ENCODE measurements around the gene FOXN3. TPM values are rescaled to one million over a fixed set of nuclear protein-coding genes. Genes with fewer than 3 reads are reported as not detected.

Gene FOXN3
- total RNA-seq, 4 donors from 2014 or later, result 27.4 to 91.4 (median 39.2) TPM

DNA sequence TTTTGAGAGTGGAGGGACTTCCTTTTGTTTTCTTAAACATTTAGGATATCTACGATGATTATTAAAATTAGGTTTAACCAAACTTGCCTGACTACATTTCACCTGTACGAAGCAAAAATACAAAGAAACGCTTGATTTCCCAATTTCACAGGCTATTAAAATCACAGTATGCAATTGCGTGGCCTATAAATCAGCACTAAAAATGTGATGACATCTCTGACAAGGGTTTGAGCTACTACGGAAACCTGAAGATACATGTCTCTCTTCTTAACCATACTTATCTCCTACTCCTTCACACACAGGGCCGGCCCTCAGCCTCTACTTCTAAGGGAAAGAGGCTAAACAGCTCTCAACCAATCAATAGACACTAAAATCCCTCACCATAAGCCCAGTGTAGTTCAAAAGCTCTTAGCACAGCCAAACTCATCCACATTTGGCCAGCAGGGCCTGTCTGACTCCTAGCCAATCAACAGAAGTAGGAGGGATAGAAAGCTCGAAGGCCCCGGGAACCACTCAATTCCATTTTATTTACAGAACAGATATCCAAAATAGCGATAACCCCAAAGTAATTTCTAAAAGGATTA lies 137.3 kb downstream of the FOXN3 start:
- Histone ChIP-seq H3K36me3 (peaks cover 0 to 62% (median 0%) of the 10 kb centered on the region in 3 donors), H3K4me3 (no peak overlapping the region), H3K27me3 (no peaks in the 10 kb centered on the region), H3K9me3 (no peaks in the 10 kb centered on the region), H3K27ac (peak overlapping the region in 2 of 4 donors; percentile 61 to 64), H3K4me1 (peaks cover 0 to 28% (median 5%) of the 10 kb centered on the region in 3 donors)
- intact Hi-C loops (cut with DNase I), result no loop called here
- DNase-seq, result no peak
- WGBS, 2 donors, result 63 to 71% methylated on average over 9 of the region's 9 CpGs
- TF ChIP-seq, protein P1, sequence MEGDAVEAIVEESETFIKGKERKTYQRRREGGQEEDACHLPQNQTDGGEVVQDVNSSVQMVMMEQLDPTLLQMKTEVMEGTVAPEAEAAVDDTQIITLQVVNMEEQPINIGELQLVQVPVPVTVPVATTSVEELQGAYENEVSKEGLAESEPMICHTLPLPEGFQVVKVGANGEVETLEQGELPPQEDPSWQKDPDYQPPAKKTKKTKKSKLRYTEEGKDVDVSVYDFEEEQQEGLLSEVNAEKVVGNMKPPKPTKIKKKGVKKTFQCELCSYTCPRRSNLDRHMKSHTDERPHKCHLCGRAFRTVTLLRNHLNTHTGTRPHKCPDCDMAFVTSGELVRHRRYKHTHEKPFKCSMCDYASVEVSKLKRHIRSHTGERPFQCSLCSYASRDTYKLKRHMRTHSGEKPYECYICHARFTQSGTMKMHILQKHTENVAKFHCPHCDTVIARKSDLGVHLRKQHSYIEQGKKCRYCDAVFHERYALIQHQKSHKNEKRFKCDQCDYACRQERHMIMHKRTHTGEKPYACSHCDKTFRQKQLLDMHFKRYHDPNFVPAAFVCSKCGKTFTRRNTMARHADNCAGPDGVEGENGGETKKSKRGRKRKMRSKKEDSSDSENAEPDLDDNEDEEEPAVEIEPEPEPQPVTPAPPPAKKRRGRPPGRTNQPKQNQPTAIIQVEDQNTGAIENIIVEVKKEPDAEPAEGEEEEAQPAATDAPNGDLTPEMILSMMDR (IDR thresholded peaks at IDR 0.05), result no peak
- no peak for TF ChIP-seq POLR2A (IDR thresholded peaks at IDR 0.05)

DNA sequence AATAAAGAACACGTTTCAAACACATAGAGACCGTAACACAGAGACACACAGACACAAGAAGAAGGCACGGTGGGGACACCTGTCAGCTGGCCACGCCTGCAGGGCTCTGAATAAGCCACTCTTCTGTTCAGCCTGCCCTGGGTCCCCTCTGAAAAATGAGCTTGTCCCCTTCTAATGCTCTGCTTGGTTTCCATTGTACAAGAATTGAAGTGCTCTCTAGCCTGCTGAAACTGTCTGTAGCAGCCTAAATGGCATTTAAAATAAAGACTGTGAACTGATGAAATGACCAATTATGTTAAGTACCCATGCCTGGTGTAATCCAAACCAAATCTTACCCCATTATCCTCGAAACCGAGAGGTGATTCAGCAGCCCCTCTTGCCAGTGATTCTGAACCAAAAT lies 139.8 kb downstream of the FOXN3 start:
- WGBS, 2 donors, result 71 to 86% methylated on average over 6 of the region's 6 CpGs
- H3K36me3 ChIP-seq, result peaks cover 0 to 55% (median 0%) of the 10 kb centered on the region in 3 donors
- no peak overlapping the region for H3K27ac ChIP-seq
- TF ChIP-seq POLR2A (IDR thresholded peaks at IDR 0.05), result no peak
- TF ChIP-seq, protein P1 (IDR thresholded peaks at IDR 0.05), result no peak
- H3K4me1 ChIP-seq, result peaks cover 0 to 34% (median 5%) of the 10 kb centered on the region in 3 donors
- no peaks in the 10 kb centered on the region for H3K9me3 ChIP-seq
- no peaks in the 10 kb centered on the region for H3K27me3 ChIP-seq
- DNase-seq, result no peak
- no peak overlapping the region for H3K4me3 ChIP-seq
- intact Hi-C loops (cut with DNase I), result no loop called here

DNA sequence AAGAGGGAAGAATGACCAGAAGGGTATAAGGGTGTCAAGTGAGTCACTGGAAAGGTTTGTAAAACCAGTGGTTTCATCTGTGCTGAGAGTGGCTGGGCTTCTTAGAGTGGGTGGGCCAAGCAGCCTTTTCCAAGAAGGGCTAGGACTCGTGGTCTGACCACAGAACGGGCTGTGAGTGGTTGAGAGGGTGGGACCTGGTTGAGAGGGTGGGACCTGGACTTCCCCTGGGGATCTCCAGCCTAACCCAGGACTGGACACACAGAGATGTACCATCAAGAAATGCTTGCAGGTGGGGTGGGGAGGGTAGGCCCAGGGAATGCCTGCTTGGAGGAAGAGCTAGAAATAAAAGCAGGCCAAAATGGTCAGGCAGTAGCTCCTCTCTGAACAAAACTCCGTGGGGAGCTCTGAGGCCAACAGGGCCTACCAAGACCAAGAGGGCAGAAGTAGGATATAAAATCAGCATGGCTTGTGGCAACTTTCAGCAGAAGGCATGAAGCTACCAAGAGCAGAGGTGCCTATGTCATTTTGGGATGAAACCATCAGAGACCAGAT lies 140.5 kb downstream of the FOXN3 start:
- peaks cover 0 to 50% (median 0%) of the 10 kb centered on the region in 3 donors for H3K36me3 ChIP-seq
- no peak for DNase-seq
- peaks cover 0 to 38% (median 5%) of the 10 kb centered on the region in 3 donors for H3K4me1 ChIP-seq
- H3K9me3 ChIP-seq, result no peaks in the 10 kb centered on the region
- no peaks in the 10 kb centered on the region for H3K27me3 ChIP-seq
- intact Hi-C loops (cut with DNase I), result no loop called here
- no peak overlapping the region for H3K27ac ChIP-seq
- H3K4me3 ChIP-seq, result no peak overlapping the region
- WGBS, 2 donors, result 57 to 80% methylated on average over 3 of the region's 3 CpGs
- TF ChIP-seq POLR2A (IDR thresholded peaks at IDR 0.05), result no peak
- TF ChIP-seq, protein P1 (IDR thresholded peaks at IDR 0.05), result no peak

DNA sequence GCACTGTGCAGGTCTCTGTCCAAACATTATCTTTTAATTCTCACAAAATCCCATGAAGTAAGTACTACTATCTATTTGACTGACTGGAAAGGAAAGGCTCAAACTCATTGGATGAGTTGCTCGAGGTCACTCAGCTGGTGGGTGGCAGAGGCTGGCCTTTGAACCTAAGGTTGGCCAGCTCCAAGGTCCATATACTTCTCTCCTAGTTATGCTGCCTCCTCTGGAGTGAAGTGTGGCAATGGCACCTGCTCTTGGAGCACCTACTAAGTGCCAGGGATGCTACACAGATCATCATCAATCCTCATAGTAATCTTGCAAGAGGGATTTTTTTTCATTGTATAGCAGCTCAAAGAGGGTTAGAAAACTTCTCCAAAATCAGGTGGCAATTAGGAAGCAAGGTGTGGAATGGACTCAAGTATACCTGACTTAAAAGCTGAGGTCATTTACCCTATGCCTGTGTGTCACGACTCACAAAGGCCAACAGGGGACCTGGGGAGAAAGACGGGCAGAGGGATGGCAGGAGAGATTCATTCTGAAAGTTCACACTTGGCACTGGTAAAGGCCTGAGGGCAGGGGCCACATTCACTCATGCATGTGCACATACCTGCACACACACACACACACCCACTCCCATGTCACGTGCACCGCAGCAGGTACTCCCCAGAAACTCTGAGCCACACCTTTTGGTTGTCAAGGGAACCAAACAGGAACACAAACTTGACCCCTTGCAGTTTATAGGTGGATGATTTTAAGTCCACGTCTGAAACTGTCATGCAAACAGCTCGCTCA lies 146.4 kb downstream of the FOXN3 start:
- intact Hi-C loops (cut with DNase I), result no loop called here
- TF ChIP-seq POLR2A (IDR thresholded peaks at IDR 0.05), result no peak
- TF ChIP-seq, protein P1 (IDR thresholded peaks at IDR 0.05), result no peak
- 39 to 50% methylated on average over 7 of the region's 7 CpGs for WGBS, 2 donors
- Histone ChIP-seq H3K27me3 (no peaks in the 10 kb centered on the region), H3K36me3 (peaks cover 0 to 29% (median 0%) of the 10 kb centered on the region in 3 donors), H3K9me3 (no peaks in the 10 kb centered on the region), H3K4me3 (no peak overlapping the region), H3K4me1 (peaks cover 4 to 50% (median 7%) of the 10 kb centered on the region in 3 donors), H3K27ac (peak overlapping the region in 2 of 4 donors; percentile 11 to 44)
- no peak for DNase-seq

DNA sequence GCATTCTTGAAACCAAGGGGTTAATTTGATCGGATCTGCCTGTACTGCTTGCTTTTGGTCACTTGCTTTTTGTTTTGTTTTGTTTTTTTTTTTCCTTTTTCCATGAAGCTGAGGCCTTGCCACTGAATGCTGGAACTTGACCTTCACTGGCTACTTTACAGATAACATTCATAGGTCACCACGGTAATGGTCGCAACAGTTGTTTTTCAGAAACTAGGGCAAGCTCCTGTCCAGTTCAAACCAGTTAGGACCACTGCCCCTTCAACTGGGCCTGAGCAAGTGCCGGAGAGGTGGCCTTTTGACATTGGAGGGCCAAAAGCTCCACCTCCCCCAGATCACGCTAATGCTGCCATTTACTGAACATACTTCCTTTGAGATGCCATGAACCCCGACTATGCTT lies 147.6 kb downstream of the FOXN3 start:
- H3K9me3 ChIP-seq, result no peaks in the 10 kb centered on the region
- H3K4me3 ChIP-seq, result no peak overlapping the region
- DNase-seq, result no peak
- TF ChIP-seq, protein P1 (IDR thresholded peaks at IDR 0.05), result no peak
- no peak for TF ChIP-seq POLR2A (IDR thresholded peaks at IDR 0.05)
- no peaks in the 10 kb centered on the region for H3K27me3 ChIP-seq
- H3K36me3 ChIP-seq, result peaks cover 0 to 28% (median 0%) of the 10 kb centered on the region in 3 donors
- intact Hi-C loops (cut with DNase I), result no loop called here
- WGBS, 2 donors, result 87% methylated on average over 6 of the region's 6 CpGs
- peaks cover 4 to 50% (median 7%) of the 10 kb centered on the region in 3 donors for H3K4me1 ChIP-seq
- no peak overlapping the region for H3K27ac ChIP-seq
